ENCODE data around the gene PTTG1IP2. TPM values are rescaled to one million over a fixed set of nuclear protein-coding genes. Genes with fewer than 3 reads are reported as not detected.

PTTG1IP2 gene
- total RNA-seq, 6 donors from 2014 or later = not detected

- no peak overlapping the region for H3K4me3 ChIP-seq
- ATAC-seq (ENCODE audit: low FRiP score in 2 of 2) = no peak
Measured at GRCh38 chr7:90483251-90483650, 13.8 kb downstream of the PTTG1IP2 start.

GRCh38 chr7:90484706-90485105, 15.3 kb downstream of the PTTG1IP2 start:
- TF ChIP-seq POLR2A (IDR thresholded peaks at IDR 0.05) (no peak), CTCF (IDR thresholded peaks at IDR 0.05) (no peak), POLR2AphosphoS5 (IDR thresholded peaks at IDR 0.05) (no peak), EP300 (IDR thresholded peaks at IDR 0.05) (no peak)
- ATAC-seq (ENCODE audit: low FRiP score in 2 of 2) (no peak), DNase-seq (no peak)
- Histone ChIP-seq H3K27me3 (no peaks in the 10 kb centered on the region), H3K4me3 (no peak overlapping the region), H3K4me1 (no peaks in the 10 kb centered on the region), H3K9me3 (no peaks in the 10 kb centered on the region), H3K27ac (no peak overlapping the region), H3K36me3 (no peaks in the 10 kb centered on the region)

More at GRCh38 chr7:90483251-90483650, 13.8 kb downstream of the PTTG1IP2 start:
- Histone ChIP-seq H3K36me3 (no peaks in the 10 kb centered on the region), H3K27ac (no peak overlapping the region), H3K9me3 (no peaks in the 10 kb centered on the region), H3K4me1 (no peaks in the 10 kb centered on the region), H3K27me3 (no peaks in the 10 kb centered on the region)
- no peak for TF ChIP-seq CTCF (IDR thresholded peaks at IDR 0.05)
- no peak for TF ChIP-seq POLR2AphosphoS5 (IDR thresholded peaks at IDR 0.05)
- no peak for TF ChIP-seq EP300 (IDR thresholded peaks at IDR 0.05)
- TF ChIP-seq POLR2A (IDR thresholded peaks at IDR 0.05) = no peak
- 91 to 93% methylated on average over 1 of the region's 1 CpG for WGBS, 2 donors
- no peak for DNase-seq

GRCh38 chr7:90485734-90486316, 16.4 kb downstream of the PTTG1IP2 start:
- ATAC-seq (ENCODE audit: low FRiP score in 2 of 2) (no peak), DNase-seq (no peak)
- no peak overlapping the region for H3K27ac ChIP-seq
- H3K4me3 ChIP-seq = no peak overlapping the region
- H3K9me3 ChIP-seq = no peaks in the 10 kb centered on the region
- H3K4me1 ChIP-seq = no peaks in the 10 kb centered on the region
- H3K27me3 ChIP-seq = no peaks in the 10 kb centered on the region
- H3K36me3 ChIP-seq = no peaks in the 10 kb centered on the region
- 80 to 89% methylated on average over 6 of the region's 6 CpGs for WGBS, 2 donors
- TF ChIP-seq CTCF (IDR thresholded peaks at IDR 0.05) (no peak), POLR2AphosphoS5 (IDR thresholded peaks at IDR 0.05) (no peak), POLR2A (IDR thresholded peaks at IDR 0.05) (no peak), EP300 (IDR thresholded peaks at IDR 0.05) (no peak)

GRCh38 chr7:90487808-90488207, 18.4 kb downstream of the PTTG1IP2 start:
- H3K36me3 ChIP-seq = no peaks in the 10 kb centered on the region
- H3K27me3 ChIP-seq = no peaks in the 10 kb centered on the region
- no peaks in the 10 kb centered on the region for H3K9me3 ChIP-seq
- no peak overlapping the region for H3K4me3 ChIP-seq
- ATAC-seq (ENCODE audit: low FRiP score in 2 of 2) = no peak
- TF ChIP-seq CTCF (IDR thresholded peaks at IDR 0.05) = no peak
- TF ChIP-seq POLR2A (IDR thresholded peaks at IDR 0.05) = no peak
- no peak for TF ChIP-seq POLR2AphosphoS5 (IDR thresholded peaks at IDR 0.05)
- TF ChIP-seq EP300 (IDR thresholded peaks at IDR 0.05) = no peak
- H3K4me1 ChIP-seq = no peaks in the 10 kb centered on the region
- WGBS, 2 donors = 71 to 86% methylated on average over 2 of the region's 2 CpGs
- H3K27ac ChIP-seq = no peak overlapping the region
- no peak for DNase-seq

- 86 to 94% methylated on average over 1 of the region's 1 CpG for WGBS, 2 donors
- no peaks in the 10 kb centered on the region for H3K36me3 ChIP-seq
- TF ChIP-seq EP300 (IDR thresholded peaks at IDR 0.05) = no peak
- no peak for TF ChIP-seq CTCF (IDR thresholded peaks at IDR 0.05)
- no peak for TF ChIP-seq POLR2A (IDR thresholded peaks at IDR 0.05)
- TF ChIP-seq POLR2AphosphoS5 (IDR thresholded peaks at IDR 0.05) = no peak
- ATAC-seq (ENCODE audit: low FRiP score in 2 of 2) (no peak), DNase-seq (no peak)
- no peaks in the 10 kb centered on the region for H3K27me3 ChIP-seq
- H3K4me3 ChIP-seq = no peak overlapping the region
- no peak overlapping the region for H3K27ac ChIP-seq
- no peaks in the 10 kb centered on the region for H3K4me1 ChIP-seq
- no peaks in the 10 kb centered on the region for H3K9me3 ChIP-seq
Measured at GRCh38 chr7:90488220-90488619, 18.8 kb downstream of the PTTG1IP2 start.
